Astrocyte of the cerebellum (primary cell): ENCODE data around the gene KCNN4.
"Not testable (repeated sequence)": the region's sequence is repeated elsewhere in the genome, so short reads cannot be mapped to it uniquely, and the experiment has no call there.

Source experiments
- DNase-seq: peaks from one replicate; pipeline ENCODE4 v3.0.0-alpha.2; 2011; ENCODE audit warnings: low read depth
- H3K4me3 ChIP-seq: 2 replicates; pipeline ENCODE4 v1.5.1; 2011; ENCODE audit warnings: mild to moderate bottlenecking, low read depth, low read length, moderate library complexity
- in situ Hi-C: cut with HindIII; loops from 2 replicates; pipeline ENCODE4 v1.10.0; 2017; ENCODE audit warnings: low sequenced_read_pairs
- TF ChIP-seq, protein P1 (sequence below): IDR thresholded peaks from 2 replicates; pipeline ENCODE4 v1.5.1; 2012; ENCODE audit warnings: low read length, low read depth, moderate library complexity, mild to moderate bottlenecking; ENCODE audit errors: missing control alignments

Gene KCNN4

DNA sequence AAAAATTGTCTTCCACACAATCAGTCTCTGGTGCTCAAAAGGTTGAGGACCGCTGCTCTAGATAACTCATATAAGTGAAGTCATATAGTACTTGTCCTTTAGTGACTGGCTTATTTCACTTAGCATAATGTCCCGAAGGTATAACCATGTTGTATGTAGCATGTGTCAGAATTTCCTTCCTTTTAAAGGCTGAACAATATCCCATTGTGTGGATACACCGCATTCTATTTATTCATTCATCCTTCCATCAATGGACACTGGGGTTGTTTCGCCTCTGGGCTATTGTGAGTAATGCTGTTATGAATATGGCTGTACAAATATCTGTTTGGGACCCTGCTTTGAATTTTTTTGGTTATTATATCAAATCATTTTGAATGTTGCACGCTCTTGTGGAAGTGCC, 26.1 kb upstream of the KCNN4 start:
- no peak overlapping the region for H3K4me3 ChIP-seq
- TF ChIP-seq, protein P1, sequence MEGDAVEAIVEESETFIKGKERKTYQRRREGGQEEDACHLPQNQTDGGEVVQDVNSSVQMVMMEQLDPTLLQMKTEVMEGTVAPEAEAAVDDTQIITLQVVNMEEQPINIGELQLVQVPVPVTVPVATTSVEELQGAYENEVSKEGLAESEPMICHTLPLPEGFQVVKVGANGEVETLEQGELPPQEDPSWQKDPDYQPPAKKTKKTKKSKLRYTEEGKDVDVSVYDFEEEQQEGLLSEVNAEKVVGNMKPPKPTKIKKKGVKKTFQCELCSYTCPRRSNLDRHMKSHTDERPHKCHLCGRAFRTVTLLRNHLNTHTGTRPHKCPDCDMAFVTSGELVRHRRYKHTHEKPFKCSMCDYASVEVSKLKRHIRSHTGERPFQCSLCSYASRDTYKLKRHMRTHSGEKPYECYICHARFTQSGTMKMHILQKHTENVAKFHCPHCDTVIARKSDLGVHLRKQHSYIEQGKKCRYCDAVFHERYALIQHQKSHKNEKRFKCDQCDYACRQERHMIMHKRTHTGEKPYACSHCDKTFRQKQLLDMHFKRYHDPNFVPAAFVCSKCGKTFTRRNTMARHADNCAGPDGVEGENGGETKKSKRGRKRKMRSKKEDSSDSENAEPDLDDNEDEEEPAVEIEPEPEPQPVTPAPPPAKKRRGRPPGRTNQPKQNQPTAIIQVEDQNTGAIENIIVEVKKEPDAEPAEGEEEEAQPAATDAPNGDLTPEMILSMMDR, result no peak
- no peak for DNase-seq
- in situ Hi-C loops, result no loop called here

DNA sequence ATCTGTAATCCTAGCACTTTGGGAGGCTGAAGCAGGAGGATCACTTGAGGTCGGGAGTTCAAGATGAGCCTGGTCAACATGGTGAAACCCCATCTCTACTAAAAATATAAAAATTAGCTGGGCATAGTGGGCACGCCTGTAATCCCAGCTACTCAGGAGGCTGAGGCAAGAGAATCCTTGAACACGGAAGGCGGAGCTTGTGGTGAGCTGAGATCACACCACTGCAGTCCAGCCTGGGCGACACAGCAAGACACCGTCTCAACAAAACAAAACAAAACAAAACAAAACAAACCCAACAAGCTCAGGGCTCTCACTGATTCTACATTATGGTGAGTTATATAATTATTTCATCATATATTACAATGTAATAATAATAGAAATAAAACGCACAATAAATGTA, 25.6 kb upstream of the KCNN4 start:
- in situ Hi-C loops, H3K4me3 ChIP-seq, DNase-seq: not testable (repeated sequence)

- no peak for DNase-seq
- in situ Hi-C loops, result no loop called here
- no peak overlapping the region for H3K4me3 ChIP-seq
- TF ChIP-seq, protein P1, result no peak
Measured at GRCh38 chr19:43804432-43804831, 23.7 kb upstream of the KCNN4 start.

DNA sequence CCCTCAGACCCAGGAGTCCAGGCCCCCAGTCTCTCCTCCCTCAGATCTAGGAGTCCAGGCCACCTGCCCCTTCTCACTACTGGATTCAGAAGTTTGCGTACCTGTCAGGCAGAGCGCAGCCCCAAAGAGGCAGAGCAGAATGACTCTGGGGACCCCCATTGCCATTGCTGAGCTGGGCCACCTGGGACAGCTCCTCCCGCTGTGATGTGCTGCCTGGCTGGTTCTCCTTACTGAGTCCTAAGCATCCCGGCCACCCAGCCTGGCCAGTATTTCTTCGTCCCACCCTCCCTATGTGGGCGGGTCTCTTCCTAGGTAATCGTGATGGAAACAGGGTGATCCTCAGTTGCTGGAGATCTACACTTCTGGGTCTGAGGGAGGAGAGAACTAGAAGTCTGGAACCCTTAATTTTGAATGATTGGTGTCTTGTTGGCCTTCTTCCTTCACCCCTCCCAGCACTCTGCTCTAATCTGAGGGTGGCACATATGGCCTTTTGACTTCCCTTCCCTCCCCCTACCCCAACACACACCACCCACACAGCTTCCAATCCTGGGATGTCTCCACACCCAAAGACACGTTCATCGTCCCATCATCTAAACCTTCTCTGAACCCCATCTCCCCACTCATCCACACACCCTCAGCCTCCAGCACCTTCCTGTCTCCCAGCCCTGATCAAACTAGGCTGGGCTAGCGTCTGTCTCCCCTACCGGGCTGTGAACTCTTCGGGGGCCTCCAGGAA, 21.6 kb upstream of the KCNN4 start, which contains the start of gene LYPD5:
Gene LYPD5 (minus strand): TSS at position 232 of the 736 bp plus-strand sequence. CDS start 67 bp downstream, at position 165.
- TF ChIP-seq, protein P1, result no peak
- in situ Hi-C loops, result no loop called here
- no peak within 1 kb of the TSS for H3K4me3 ChIP-seq
- DNase-seq, result no peak

DNA sequence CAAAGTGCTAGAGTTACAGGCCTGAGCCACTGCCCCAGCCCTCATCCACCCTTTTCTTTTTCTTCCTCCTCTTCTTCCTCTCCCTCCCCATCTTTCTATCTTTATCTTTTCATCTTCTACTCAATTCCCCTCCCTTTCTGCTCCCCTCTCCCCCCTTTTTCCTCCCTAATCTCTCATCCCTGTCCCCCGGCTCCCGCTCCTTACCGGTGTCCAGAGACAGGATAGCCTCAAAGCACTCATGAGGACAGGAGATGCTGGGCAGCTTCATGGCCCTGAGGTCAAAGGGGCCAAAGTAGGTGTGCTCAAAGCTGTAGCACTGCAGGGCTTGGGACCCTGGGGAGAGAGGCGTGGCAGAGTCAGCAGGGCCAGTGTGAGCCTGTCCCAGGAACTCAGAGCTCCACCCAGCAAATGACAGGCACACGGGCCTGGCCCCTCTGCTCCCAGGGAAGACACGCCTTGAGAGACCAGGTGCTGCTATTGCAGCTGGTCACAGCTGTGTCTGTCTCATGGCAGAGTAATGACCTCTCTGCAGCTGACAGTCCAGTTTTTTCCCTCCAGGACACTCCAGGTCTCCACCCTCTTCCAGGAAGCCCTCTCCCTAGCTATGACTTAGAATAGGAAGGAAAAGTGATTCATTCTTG, 18.8 kb upstream of the KCNN4 start:
- H3K4me3 ChIP-seq, result no peak overlapping the region
- DNase-seq, result no peak
- TF ChIP-seq, protein P1, result no peak
- in situ Hi-C loops, result no loop called here

- H3K4me3 ChIP-seq, result peak overlapping the region; percentile 45
- TF ChIP-seq, protein P1, result no peak
- in situ Hi-C loops, result no loop called here
- no peak for DNase-seq
Measured at GRCh38 chr19:43798546-43799409, 18.0 kb upstream of the KCNN4 start.
